Measurements from ENCODE around the gene SARS1.
"Not testable (repeated sequence)": the region's sequence is repeated elsewhere in the genome, so short reads cannot be mapped to it uniquely, and the experiment has no call there.

DNA sequence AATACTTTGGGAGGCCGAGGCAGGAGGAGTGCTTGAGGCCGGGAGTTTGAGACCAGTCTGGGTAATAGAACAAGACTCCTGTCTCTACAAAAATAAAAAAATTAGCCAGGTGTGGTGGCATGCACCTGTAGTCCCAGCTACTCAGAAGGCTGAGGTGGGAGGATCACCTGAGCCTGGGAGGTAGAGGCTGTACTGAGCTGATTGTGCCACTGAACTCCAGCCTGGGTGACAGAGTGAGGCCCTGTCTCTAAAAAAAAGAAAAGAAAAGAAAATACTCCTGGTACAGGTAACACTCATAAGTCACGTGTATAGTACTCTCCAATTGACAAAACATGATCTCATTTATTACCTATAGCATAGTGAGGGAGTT, 33.0 kb upstream of the SARS1 start:
- not testable (repeated sequence) for TF ChIP-seq ZNF546 (CRISPR knock-in tag; conservative IDR thresholded peaks at IDR 0.05); PRPF4 (IDR thresholded peaks at IDR 0.05; ENCODE audit: low read depth, low read length, poor library complexity, severe bottlenecking); FOXM1 (CRISPR knock-in tag; IDR thresholded peaks at IDR 0.05); ZNF124 (CRISPR knock-in tag; IDR thresholded peaks at IDR 0.05); GABPA (IDR thresholded peaks at IDR 0.05; ENCODE audit: low read depth, low read length); GABPA (CRISPR knock-in tag; IDR thresholded peaks at IDR 0.05; ENCODE audit: low read depth); NFYB (CRISPR knock-in tag; IDR thresholded peaks at IDR 0.05); RAD51 (IDR thresholded peaks at IDR 0.05; ENCODE audit: borderline replicate concordance)
- TF ChIP-seq, protein P1, sequence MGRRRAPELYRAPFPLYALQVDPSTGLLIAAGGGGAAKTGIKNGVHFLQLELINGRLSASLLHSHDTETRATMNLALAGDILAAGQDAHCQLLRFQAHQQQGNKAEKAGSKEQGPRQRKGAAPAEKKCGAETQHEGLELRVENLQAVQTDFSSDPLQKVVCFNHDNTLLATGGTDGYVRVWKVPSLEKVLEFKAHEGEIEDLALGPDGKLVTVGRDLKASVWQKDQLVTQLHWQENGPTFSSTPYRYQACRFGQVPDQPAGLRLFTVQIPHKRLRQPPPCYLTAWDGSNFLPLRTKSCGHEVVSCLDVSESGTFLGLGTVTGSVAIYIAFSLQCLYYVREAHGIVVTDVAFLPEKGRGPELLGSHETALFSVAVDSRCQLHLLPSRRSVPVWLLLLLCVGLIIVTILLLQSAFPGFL (CRISPR knock-in tag; IDR thresholded peaks at IDR 0.05) = not testable (repeated sequence)
- TF ChIP-seq, protein P2, sequence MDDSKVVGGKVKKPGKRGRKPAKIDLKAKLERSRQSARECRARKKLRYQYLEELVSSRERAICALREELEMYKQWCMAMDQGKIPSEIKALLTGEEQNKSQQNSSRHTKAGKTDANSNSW (CRISPR knock-in tag; IDR thresholded peaks at IDR 0.05; ENCODE audit: borderline replicate concordance) = not testable (repeated sequence)
- TF ChIP-seq, protein P3, sequence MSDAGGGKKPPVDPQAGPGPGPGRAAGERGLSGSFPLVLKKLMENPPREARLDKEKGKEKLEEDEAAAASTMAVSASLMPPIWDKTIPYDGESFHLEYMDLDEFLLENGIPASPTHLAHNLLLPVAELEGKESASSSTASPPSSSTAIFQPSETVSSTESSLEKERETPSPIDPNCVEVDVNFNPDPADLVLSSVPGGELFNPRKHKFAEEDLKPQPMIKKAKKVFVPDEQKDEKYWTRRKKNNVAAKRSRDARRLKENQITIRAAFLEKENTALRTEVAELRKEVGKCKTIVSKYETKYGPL (CRISPR knock-in tag; IDR thresholded peaks at IDR 0.05) = not testable (repeated sequence)

All from HepG2 (cell line).